DOHH2 (cell line): ENCODE results near the gene SWT1.

Experiments used
- H3F3A ChIP-seq: fragments of 200-600 bp; sonication (generic), shearing (Covaris generic); 2 replicates; pipeline ENCODE4 v1.6.0; 2016; ENCODE audit warnings: antibody characterized with exemption, mild to moderate bottlenecking; ENCODE audit not compliant: control insufficient read depth, insufficient read depth
- H3K27ac ChIP-seq: fragments of 200-600 bp; sonication (generic); 2 replicates; pipeline ENCODE4 v1.5.1; 2014; ENCODE audit warnings: low read depth, mild to moderate bottlenecking, low read length, moderate library complexity
- H3K27me3 ChIP-seq: fragments of 200-600 bp; sonication (generic); 2 replicates; pipeline ENCODE4 v1.6.1; 2014; ENCODE audit warnings: mild to moderate bottlenecking, low read length, mixed read lengths; ENCODE audit not compliant: control insufficient read depth
- H3K36me3 ChIP-seq: fragments of 200-600 bp; sonication (generic); 2 replicates; pipeline ENCODE4 v1.6.1; 2014; ENCODE audit warnings: mild to moderate bottlenecking, low read length, moderate library complexity, mixed read lengths; ENCODE audit not compliant: control insufficient read depth
- H3K4me1 ChIP-seq: fragments of 200-600 bp; sonication (generic); 2 replicates; pipeline ENCODE4 v1.6.1; 2014; ENCODE audit warnings: mild to moderate bottlenecking, low read length, mixed read lengths; ENCODE audit not compliant: control insufficient read depth
- H3K4me2 ChIP-seq: fragments of 200-600 bp; sonication (generic); 2 replicates; pipeline ENCODE4 v1.6.0; 2014; ENCODE audit warnings: mild to moderate bottlenecking, low read length, moderate library complexity
- H3K4me3 ChIP-seq: fragments of 200-600 bp; sonication (generic); 2 replicates; pipeline ENCODE4 v1.5.1; 2014; ENCODE audit warnings: mild to moderate bottlenecking, low read length, mixed read lengths
- H3K79me2 ChIP-seq: fragments of 200-600 bp; sonication (generic); 2 replicates; pipeline ENCODE4 v1.6.1; 2014; ENCODE audit warnings: mild to moderate bottlenecking, low read length, mixed read lengths; ENCODE audit not compliant: control insufficient read depth
- H3K9me2 ChIP-seq: fragments of 200-600 bp; sonication (generic); replicated peaks from 2 replicates; pipeline ENCODE4 v1.6.1; 2014; ENCODE audit warnings: mild to moderate bottlenecking, low read length, mixed read lengths; ENCODE audit not compliant: control insufficient read depth
- H3K9me3 ChIP-seq: fragments of 200-600 bp; sonication (generic); 2 replicates; pipeline ENCODE4 v1.6.1; 2014; ENCODE audit warnings: antibody characterized with exemption, low read length, mixed read lengths; ENCODE audit not compliant: control insufficient read depth, insufficient read depth
- H4K20me1 ChIP-seq: fragments of 200-600 bp; sonication (generic); 2 replicates; pipeline ENCODE4 v1.6.0; 2014; ENCODE audit warnings: low read depth, mild to moderate bottlenecking, antibody characterized with exemption, low read length, moderate library complexity; ENCODE audit not compliant: control insufficient read depth, insufficient read depth
- EZH2phosphoT487 ChIP-seq: fragments of 200-600 bp; sonication (generic); IDR thresholded peaks from 2 replicates; pipeline ENCODE4 v1.6.1; 2017; ENCODE audit warnings: borderline replicate concordance, mild to moderate bottlenecking, antibody characterized with exemption, low read length, moderate library complexity, mixed read lengths
- TF ChIP-seq, protein P1 (sequence below): fragments of 200-600 bp; sonication (generic); IDR thresholded peaks from one replicate; pipeline ENCODE4 v1.5.1; 2014; ENCODE audit warnings: antibody characterized with exemption, mild to moderate bottlenecking, low read depth, low read length; ENCODE audit not compliant: poor library complexity, severe bottlenecking

SWT1 gene, protein sequence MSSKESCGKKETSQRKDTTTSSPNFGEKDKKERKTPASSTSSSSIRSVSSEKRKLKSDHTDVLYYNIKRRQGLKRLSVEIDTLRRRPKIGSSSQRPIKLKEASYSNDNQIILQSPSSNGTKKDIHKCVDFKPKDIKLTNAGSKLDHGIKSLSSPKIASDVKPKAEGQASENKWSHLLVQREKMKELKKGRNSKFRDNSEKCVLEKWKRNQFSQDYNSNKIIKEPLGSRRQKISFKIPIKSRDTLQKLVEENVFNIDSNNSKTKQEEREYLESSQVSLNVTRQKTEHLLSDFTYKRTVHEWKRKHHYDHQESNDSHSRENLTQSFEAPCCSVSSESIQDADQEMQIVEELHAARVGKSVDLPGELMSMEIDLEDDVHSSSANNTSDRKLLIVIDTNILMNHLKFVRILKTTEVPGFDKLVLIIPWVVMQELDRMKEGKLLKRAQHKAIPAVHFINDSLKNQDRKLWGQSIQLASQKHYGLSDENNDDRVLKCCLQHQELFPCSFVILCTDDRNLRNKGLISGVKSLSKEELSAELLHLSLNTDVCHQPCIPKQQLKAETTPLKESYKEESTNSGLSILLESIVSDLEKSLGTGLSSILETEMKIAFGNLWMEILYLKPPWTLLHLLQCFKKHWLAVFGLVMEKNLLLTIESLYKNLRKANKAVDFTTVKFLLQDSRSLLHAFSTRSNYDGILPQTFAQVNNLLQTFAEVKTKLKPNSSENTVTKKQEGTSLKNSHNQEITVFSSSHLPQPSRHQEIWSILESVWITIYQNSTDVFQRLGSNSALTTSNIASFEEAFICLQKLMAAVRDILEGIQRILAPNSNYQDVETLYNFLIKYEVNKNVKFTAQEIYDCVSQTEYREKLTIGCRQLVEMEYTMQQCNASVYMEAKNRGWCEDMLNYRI

DNA sequence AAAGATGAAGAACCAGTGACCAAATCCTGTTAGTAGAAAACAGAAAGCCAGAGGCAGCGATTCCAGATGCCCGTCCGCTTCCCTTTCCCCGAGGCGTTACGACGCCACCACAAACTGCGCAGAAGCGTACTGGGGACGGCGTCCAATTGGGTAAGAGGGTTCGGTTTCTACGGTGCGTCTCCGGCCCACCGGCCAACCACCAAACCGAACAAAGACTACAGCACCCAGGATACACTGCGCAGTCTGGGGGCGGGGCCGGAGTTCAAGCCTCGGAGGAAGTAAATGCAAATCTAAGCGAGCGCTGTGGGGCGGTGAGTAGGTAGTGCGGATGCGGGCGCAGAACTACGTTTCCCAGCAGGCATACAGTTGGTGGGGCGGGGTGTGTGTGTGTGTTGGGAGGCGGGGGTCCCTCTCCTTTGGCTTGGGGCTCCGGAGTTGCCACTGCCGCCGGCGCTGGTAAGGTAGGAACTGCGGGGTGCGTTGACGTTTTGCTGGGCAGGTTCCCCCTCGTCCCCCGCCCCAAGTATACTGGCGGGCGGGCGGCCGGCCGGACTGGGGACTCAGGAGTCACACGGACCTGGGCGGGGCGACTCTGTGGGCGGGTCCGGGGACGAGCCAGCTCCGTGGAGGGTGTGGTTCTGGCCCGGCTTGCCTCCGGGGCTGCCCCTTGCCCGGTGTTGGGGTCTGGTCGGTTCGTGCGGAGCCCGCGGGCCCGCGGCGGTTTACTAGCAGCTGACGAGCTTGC, at the start of gene SWT1, which contains the start of gene TRMT1L:
Gene SWT1 (plus strand): TSS at position 314 of the 745 bp plus-strand sequence. CDS start 3,675 bp downstream, outside the sequence.
Gene TRMT1L (minus strand): TSS at position 100 of the 745 bp plus-strand sequence. CDS start 241 bp downstream, outside the sequence.
- TF ChIP-seq, protein P1, sequence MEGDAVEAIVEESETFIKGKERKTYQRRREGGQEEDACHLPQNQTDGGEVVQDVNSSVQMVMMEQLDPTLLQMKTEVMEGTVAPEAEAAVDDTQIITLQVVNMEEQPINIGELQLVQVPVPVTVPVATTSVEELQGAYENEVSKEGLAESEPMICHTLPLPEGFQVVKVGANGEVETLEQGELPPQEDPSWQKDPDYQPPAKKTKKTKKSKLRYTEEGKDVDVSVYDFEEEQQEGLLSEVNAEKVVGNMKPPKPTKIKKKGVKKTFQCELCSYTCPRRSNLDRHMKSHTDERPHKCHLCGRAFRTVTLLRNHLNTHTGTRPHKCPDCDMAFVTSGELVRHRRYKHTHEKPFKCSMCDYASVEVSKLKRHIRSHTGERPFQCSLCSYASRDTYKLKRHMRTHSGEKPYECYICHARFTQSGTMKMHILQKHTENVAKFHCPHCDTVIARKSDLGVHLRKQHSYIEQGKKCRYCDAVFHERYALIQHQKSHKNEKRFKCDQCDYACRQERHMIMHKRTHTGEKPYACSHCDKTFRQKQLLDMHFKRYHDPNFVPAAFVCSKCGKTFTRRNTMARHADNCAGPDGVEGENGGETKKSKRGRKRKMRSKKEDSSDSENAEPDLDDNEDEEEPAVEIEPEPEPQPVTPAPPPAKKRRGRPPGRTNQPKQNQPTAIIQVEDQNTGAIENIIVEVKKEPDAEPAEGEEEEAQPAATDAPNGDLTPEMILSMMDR, result no peak
- TF ChIP-seq EZH2phosphoT487, result no peak
- peaks cover 33% of the 10 kb centered on the region for H3K79me2 ChIP-seq

DNA sequence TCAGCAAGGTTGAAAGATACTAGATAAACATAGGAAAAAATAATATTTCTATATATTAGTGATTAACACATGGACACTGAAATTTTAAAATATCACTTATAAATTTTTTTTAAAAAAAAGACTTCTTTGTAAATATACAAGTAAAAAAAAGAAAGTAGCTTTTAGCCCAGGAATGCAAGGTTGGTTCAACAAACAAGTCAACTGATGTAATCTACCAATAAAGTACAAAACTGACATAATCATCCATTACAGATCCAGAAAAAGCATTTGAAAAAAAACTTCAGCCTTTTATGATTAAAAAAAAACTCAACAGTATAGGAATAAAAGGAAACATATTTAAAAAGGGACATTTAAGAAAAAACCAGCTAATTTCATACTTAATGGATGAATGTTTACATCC, 48.6 kb upstream of the SWT1 start:
- Histone ChIP-seq H3K4me1 (no peaks in the 10 kb centered on the region), H3K27me3 (no peaks in the 10 kb centered on the region), H3K79me2 (no peaks in the 10 kb centered on the region), H3K36me3 (peaks cover 7% of the 10 kb centered on the region; the same call in 1 of the 2 replicates), H3K4me3 (no peak overlapping the region), H3K4me2 (no peak overlapping the region), H3K9me3 (peaks cover 3% of the 10 kb centered on the region; the same call in 1 of the 2 replicates), H3K27ac (no peak overlapping the region), H3F3A (no peaks in the 10 kb centered on the region; the same call in 1 of the 2 replicates), H3K9me2 (no peaks in the 10 kb centered on the region), H4K20me1 (no peaks in the 10 kb centered on the region)
- TF ChIP-seq EZH2phosphoT487, result no peak
- TF ChIP-seq, protein P1, result no peak

More for the DNA sequence above, at the start of gene SWT1, which contains the start of gene TRMT1L:
- Histone ChIP-seq H3K4me1 (peaks cover 45% of the 10 kb centered on the region), H3K36me3 (peaks cover 16% of the 10 kb centered on the region), H3K9me3 (no peaks in the 10 kb centered on the region), H3K9me2 (no peaks in the 10 kb centered on the region), H3K4me3 (peak within 1 kb of the TSS; percentile 97), H3F3A (no peaks in the 10 kb centered on the region), H3K4me2 (peak within 1 kb of the TSS; percentile 79), H4K20me1 (no peaks in the 10 kb centered on the region), H3K27me3 (no peaks in the 10 kb centered on the region), H3K27ac (peak within 1 kb of the TSS; percentile 67)

DNA sequence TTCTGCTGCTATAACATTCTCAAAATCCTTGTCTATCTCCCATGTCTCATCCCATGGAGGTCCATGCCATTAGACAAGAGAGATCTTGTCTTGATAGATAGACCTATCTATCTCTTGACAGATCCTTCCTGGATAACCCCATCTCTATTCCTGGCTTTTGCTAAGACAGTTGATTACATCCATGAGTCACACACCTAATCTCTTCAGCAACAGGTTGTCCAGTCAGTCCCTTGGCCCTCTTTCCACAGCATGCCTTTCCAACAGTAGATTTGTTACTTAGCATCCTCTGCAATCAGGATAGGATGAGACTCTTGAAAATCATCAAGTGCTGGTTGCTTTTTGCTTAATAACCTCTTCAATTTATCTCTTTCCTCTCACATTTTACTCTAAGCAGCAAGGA, 46.8 kb upstream of the SWT1 start:
- Histone ChIP-seq H3K4me2 (no peak overlapping the region), H3K9me3 (peaks cover 3% of the 10 kb centered on the region; the same call in 1 of the 2 replicates), H3K9me2 (no peaks in the 10 kb centered on the region), H3K27ac (no peak overlapping the region), H3F3A (no peaks in the 10 kb centered on the region; the same call in 1 of the 2 replicates), H3K79me2 (no peaks in the 10 kb centered on the region), H3K4me3 (no peak overlapping the region), H3K4me1 (no peaks in the 10 kb centered on the region), H3K27me3 (no peaks in the 10 kb centered on the region), H3K36me3 (no peaks in the 10 kb centered on the region), H4K20me1 (no peaks in the 10 kb centered on the region)
- TF ChIP-seq, protein P1, result no peak
- TF ChIP-seq EZH2phosphoT487, result no peak
